ENCODE results near the gene TRPT1. TPM values are rescaled to one million over a fixed set of nuclear protein-coding genes. Genes with fewer than 3 reads are reported as not detected.
A peak's percentile ranks its signal among the peaks of the same experiment; 100 is the strongest.

Gene TRPT1
- polyA plus RNA-seq, 2 of the 4 experiments (the other 2 are of a cell fraction): 18.6 to 28.5 TPM

DNA sequence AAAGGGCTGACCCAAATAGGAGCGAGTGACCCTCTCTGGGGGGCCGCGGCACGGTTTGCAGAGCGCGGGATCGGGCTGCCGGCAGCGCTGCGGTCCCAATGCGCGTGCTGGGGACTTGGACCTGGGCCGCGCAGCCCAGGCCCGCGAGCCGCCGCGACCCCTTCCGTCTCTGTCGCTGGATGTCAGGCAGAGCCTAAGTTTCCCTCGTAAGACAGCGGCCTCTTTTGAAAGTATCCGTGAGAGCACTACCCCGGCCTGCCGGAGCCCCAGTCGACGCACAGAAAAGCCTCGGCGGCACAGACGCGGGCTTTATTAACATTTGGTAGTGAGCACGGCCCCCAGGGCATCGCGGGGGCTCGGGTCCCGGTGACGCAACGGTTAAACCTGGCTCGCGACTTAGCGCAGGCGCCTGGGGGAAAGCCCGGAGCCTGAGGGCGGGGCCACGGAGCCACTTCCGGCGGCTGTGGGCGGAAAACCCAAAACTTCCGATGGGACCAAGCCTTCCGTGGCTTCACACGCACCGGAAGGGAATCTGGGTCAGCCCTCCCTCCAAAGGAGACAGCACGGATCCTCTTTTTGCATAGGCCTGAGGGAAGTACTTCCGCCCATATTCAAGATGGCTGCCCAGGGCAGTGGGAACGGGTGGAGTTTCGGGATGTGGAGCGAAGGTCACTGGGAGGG lies 43.7 kb upstream of the TRPT1 start (continued):
- TF ChIP-seq, protein P1, sequence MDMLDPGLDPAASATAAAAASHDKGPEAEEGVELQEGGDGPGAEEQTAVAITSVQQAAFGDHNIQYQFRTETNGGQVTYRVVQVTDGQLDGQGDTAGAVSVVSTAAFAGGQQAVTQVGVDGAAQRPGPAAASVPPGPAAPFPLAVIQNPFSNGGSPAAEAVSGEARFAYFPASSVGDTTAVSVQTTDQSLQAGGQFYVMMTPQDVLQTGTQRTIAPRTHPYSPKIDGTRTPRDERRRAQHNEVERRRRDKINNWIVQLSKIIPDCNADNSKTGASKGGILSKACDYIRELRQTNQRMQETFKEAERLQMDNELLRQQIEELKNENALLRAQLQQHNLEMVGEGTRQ (IDR thresholded peaks at IDR 0.05): no peak
- TF ChIP-seq, protein P2, sequence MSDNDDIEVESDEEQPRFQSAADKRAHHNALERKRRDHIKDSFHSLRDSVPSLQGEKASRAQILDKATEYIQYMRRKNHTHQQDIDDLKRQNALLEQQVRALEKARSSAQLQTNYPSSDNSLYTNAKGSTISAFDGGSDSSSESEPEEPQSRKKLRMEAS (IDR thresholded peaks at IDR 0.05): peak; percentile 84
- TF ChIP-seq RARB (CRISPR knock-in tag; IDR thresholded peaks at IDR 0.05) (no peak), RNF2 (IDR thresholded peaks at IDR 0.05; ENCODE audit: borderline replicate concordance, low read depth) (peak; percentile 84; the same call in 1 of the 2 replicates), FOSL2 (IDR thresholded peaks at IDR 0.05) (no peak), FOSL2 (CRISPR knock-in tag; IDR thresholded peaks at IDR 0.05) (peak; percentile 41; the same call in 1 of the 2 replicates), ESRRA (IDR thresholded peaks at IDR 0.05; ENCODE audit: borderline replicate concordance, low read length) (no peak; the same call in 1 of the 2 replicates), POLR2AphosphoS2 (conservative IDR thresholded peaks at IDR 0.05; ENCODE audit: low read length) (peak; percentile 6; the same call in 1 of the 2 replicates), ZNF302 (CRISPR knock-in tag; IDR thresholded peaks at IDR 0.05) (no peak), MAFK (IDR thresholded peaks at IDR 0.05; ENCODE audit: partially characterized antibody) (no peak), MYC (IDR thresholded peaks at IDR 0.05; ENCODE audit: borderline replicate concordance, low read length) (no peak; the same call in 1 of the 2 replicates), NR3C1 (IDR thresholded peaks at IDR 0.05) (no peak), EHF (CRISPR knock-in tag; IDR thresholded peaks at IDR 0.05) (no peak), HDAC2 (IDR thresholded peaks at IDR 0.05) (no peak), CEBPB (IDR thresholded peaks at IDR 0.05) (peak; percentile 75 to 87; a peak in 3 of 4 replicates), NPAS2 (CRISPR knock-in tag; IDR thresholded peaks at IDR 0.05; ENCODE audit: borderline replicate concordance) (no peak), JUNB (IDR thresholded peaks at IDR 0.05) (no peak), SREBF2 (IDR thresholded peaks at IDR 0.05) (no peak), KDM1A (IDR thresholded peaks at IDR 0.05; ENCODE audit: low read depth) (no peak), PHF8 (IDR thresholded peaks at IDR 0.05; ENCODE audit: borderline replicate concordance, low read depth) (peak; percentile 56; the same call in 1 of the 2 replicates), MAZ (IDR thresholded peaks at IDR 0.05; ENCODE audit: borderline replicate concordance, low read depth, low read length) (peak; percentile 32; the same call in 1 of the 2 replicates), HOXB5 (CRISPR knock-in tag; IDR thresholded peaks at IDR 0.05) (no peak), KDM5A (IDR thresholded peaks at IDR 0.05) (no peak)
- TF ChIP-seq, protein P3, sequence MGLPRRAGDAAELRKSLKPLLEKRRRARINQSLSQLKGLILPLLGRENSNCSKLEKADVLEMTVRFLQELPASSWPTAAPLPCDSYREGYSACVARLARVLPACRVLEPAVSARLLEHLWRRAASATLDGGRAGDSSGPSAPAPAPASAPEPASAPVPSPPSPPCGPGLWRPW (IDR thresholded peaks at IDR 0.05): no peak
- TF ChIP-seq, protein P4, sequence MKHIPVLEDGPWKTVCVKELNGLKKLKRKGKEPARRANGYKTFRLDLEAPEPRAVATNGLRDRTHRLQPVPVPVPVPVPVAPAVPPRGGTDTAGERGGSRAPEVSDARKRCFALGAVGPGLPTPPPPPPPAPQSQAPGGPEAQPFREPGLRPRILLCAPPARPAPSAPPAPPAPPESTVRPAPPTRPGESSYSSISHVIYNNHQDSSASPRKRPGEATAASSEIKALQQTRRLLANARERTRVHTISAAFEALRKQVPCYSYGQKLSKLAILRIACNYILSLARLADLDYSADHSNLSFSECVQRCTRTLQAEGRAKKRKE (CRISPR knock-in tag; IDR thresholded peaks at IDR 0.05; ENCODE audit: low read depth): no peak
- TF ChIP-seq, protein P5, sequence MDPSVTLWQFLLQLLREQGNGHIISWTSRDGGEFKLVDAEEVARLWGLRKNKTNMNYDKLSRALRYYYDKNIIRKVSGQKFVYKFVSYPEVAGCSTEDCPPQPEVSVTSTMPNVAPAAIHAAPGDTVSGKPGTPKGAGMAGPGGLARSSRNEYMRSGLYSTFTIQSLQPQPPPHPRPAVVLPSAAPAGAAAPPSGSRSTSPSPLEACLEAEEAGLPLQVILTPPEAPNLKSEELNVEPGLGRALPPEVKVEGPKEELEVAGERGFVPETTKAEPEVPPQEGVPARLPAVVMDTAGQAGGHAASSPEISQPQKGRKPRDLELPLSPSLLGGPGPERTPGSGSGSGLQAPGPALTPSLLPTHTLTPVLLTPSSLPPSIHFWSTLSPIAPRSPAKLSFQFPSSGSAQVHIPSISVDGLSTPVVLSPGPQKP (IDR thresholded peaks at IDR 0.05; ENCODE audit: low read depth, low read length): no peak
- TF ChIP-seq, protein P6, sequence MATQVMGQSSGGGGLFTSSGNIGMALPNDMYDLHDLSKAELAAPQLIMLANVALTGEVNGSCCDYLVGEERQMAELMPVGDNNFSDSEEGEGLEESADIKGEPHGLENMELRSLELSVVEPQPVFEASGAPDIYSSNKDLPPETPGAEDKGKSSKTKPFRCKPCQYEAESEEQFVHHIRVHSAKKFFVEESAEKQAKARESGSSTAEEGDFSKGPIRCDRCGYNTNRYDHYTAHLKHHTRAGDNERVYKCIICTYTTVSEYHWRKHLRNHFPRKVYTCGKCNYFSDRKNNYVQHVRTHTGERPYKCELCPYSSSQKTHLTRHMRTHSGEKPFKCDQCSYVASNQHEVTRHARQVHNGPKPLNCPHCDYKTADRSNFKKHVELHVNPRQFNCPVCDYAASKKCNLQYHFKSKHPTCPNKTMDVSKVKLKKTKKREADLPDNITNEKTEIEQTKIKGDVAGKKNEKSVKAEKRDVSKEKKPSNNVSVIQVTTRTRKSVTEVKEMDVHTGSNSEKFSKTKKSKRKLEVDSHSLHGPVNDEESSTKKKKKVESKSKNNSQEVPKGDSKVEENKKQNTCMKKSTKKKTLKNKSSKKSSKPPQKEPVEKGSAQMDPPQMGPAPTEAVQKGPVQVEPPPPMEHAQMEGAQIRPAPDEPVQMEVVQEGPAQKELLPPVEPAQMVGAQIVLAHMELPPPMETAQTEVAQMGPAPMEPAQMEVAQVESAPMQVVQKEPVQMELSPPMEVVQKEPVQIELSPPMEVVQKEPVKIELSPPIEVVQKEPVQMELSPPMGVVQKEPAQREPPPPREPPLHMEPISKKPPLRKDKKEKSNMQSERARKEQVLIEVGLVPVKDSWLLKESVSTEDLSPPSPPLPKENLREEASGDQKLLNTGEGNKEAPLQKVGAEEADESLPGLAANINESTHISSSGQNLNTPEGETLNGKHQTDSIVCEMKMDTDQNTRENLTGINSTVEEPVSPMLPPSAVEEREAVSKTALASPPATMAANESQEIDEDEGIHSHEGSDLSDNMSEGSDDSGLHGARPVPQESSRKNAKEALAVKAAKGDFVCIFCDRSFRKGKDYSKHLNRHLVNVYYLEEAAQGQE (IDR thresholded peaks at IDR 0.05): no peak

Measured in A549 (cell line).